Measurements from ENCODE around the gene NEURL1B.

The NEURL1B gene

GRCh38 chr5:172644266-172644665 lies 3.2 kb downstream of the NEURL1B start:
- H3K4me1 ChIP-seq = peaks cover 7% of the 10 kb centered on the region
- H3K9ac ChIP-seq = no peak overlapping the region
- H3K27me3 ChIP-seq (ENCODE audit: control insufficient read depth, insufficient read depth, low read length) = no peaks in the 10 kb centered on the region
- no peak overlapping the region for H3K4me2 ChIP-seq (ENCODE audit: low read length)
- no peak overlapping the region for H3K4me3 ChIP-seq (ENCODE audit: low read depth, low read length)
- no peak overlapping the region for H2AFZ ChIP-seq
- TF ChIP-seq, protein P1, sequence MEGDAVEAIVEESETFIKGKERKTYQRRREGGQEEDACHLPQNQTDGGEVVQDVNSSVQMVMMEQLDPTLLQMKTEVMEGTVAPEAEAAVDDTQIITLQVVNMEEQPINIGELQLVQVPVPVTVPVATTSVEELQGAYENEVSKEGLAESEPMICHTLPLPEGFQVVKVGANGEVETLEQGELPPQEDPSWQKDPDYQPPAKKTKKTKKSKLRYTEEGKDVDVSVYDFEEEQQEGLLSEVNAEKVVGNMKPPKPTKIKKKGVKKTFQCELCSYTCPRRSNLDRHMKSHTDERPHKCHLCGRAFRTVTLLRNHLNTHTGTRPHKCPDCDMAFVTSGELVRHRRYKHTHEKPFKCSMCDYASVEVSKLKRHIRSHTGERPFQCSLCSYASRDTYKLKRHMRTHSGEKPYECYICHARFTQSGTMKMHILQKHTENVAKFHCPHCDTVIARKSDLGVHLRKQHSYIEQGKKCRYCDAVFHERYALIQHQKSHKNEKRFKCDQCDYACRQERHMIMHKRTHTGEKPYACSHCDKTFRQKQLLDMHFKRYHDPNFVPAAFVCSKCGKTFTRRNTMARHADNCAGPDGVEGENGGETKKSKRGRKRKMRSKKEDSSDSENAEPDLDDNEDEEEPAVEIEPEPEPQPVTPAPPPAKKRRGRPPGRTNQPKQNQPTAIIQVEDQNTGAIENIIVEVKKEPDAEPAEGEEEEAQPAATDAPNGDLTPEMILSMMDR (IDR thresholded peaks at IDR 0.05) = no peak
- H3K79me2 ChIP-seq = no peaks in the 10 kb centered on the region
- no peak overlapping the region for H3K27ac ChIP-seq
- no peaks in the 10 kb centered on the region for H3K36me3 ChIP-seq (ENCODE audit: control insufficient read depth, insufficient read depth, low read length)
- H3K9me3 ChIP-seq (ENCODE audit: control insufficient read depth, low read length) = no peaks in the 10 kb centered on the region

DNA sequence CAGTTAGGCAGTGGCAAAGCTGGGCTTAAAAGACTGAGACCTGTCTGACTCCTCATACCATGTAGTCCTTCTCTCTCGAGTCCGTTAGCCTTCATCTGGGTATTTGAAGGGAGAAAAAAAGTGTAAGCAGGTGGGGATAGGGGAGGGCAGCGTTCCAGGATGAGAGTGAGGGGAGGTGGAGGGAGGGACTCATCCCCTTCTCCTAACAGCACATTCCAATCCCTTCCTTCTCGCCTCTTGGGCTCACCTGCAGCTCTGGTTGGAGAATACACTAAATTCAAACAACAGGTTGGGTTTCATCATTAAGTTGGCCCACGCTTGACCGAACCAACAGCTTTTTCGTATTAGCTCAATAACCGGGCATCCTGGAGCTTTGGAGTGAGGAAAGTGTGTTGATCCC lies 3.6 kb downstream of the NEURL1B start:
- Histone ChIP-seq H3K4me1 (peaks cover 7% of the 10 kb centered on the region), H3K79me2 (no peaks in the 10 kb centered on the region), H3K9ac (no peak overlapping the region), H3K27ac (no peak overlapping the region), H3K4me2 (ENCODE audit: low read length) (no peak overlapping the region), H3K4me3 (ENCODE audit: low read depth, low read length) (no peak overlapping the region), H3K27me3 (ENCODE audit: control insufficient read depth, insufficient read depth, low read length) (no peaks in the 10 kb centered on the region), H3K36me3 (ENCODE audit: control insufficient read depth, insufficient read depth, low read length) (no peaks in the 10 kb centered on the region), H2AFZ (no peak overlapping the region), H3K9me3 (ENCODE audit: control insufficient read depth, low read length) (no peaks in the 10 kb centered on the region)
- TF ChIP-seq, protein P1 (IDR thresholded peaks at IDR 0.05) = no peak

- H3K27ac ChIP-seq = no peak overlapping the region
- H3K4me1 ChIP-seq = peaks cover 4% of the 10 kb centered on the region
- H3K79me2 ChIP-seq = no peaks in the 10 kb centered on the region
- H3K9me3 ChIP-seq (ENCODE audit: control insufficient read depth, low read length) = no peaks in the 10 kb centered on the region
- no peaks in the 10 kb centered on the region for H3K36me3 ChIP-seq (ENCODE audit: control insufficient read depth, insufficient read depth, low read length)
- no peaks in the 10 kb centered on the region for H3K27me3 ChIP-seq (ENCODE audit: control insufficient read depth, insufficient read depth, low read length)
- no peak overlapping the region for H3K4me2 ChIP-seq (ENCODE audit: low read length)
- TF ChIP-seq, protein P1 (IDR thresholded peaks at IDR 0.05) = no peak
- no peak overlapping the region for H2AFZ ChIP-seq
- H3K4me3 ChIP-seq (ENCODE audit: low read depth, low read length) = no peak overlapping the region
- no peak overlapping the region for H3K9ac ChIP-seq
These were observed 4.4 kb downstream of the NEURL1B start for GRCh38 chr5:172645271-172646055.

DNA sequence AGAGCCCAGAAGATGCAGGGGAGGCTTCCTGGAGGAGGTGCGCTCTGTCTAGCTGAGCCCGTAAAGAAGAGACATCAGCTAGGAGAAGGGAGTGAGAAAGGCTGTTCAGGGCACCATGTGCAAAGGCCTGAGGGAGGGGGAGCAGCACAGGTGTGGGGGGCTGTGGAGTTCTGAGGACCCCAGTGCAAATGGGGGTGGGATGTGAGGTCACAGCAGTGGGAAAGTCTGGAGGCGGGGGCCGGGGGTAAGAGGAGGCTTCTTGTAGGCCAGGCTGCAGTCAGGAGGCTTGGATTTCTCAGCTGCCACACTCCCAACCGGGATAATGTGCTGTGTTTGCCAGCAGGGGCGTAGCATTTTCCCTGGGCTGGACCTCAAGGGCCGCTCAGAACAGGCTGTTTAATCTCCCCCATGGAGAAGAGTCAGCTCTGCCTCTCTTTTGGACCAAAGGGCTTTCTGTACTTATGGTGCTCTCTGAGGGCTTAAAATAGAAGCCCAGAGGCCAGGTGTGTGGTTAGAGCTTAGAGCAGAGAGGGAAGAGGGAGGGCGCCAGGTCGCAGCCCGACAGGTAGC lies 5.7 kb downstream of the NEURL1B start:
- no peak overlapping the region for H3K4me3 ChIP-seq (ENCODE audit: low read depth, low read length)
- H3K79me2 ChIP-seq = no peaks in the 10 kb centered on the region
- H2AFZ ChIP-seq = no peak overlapping the region
- H3K36me3 ChIP-seq (ENCODE audit: control insufficient read depth, insufficient read depth, low read length) = no peaks in the 10 kb centered on the region
- H3K27me3 ChIP-seq (ENCODE audit: control insufficient read depth, insufficient read depth, low read length) = no peaks in the 10 kb centered on the region
- no peak overlapping the region for H3K4me2 ChIP-seq (ENCODE audit: low read length)
- H3K27ac ChIP-seq = no peak overlapping the region
- TF ChIP-seq, protein P1 (IDR thresholded peaks at IDR 0.05) = no peak
- no peak overlapping the region for H3K9ac ChIP-seq
- H3K9me3 ChIP-seq (ENCODE audit: control insufficient read depth, low read length) = no peaks in the 10 kb centered on the region
- no peaks in the 10 kb centered on the region for H3K4me1 ChIP-seq
